Measurements from ENCODE around the gene MEX3C.
A peak's percentile ranks its signal among the peaks of the same experiment; 100 is the strongest.

The MEX3C gene

GRCh38 chr18:51188024-51188701, 9.3 kb downstream of the MEX3C start:
- H3K27me3 ChIP-seq (ENCODE audit: low read length), result no peaks in the 10 kb centered on the region
- H3K9ac ChIP-seq (ENCODE audit: low read length), result no peak overlapping the region
- H3K4me2 ChIP-seq (ENCODE audit: low read depth, low read length, poor library complexity, severe bottlenecking), result peak overlapping the region; percentile 75
- H2AFZ ChIP-seq (ENCODE audit: low read depth, low read length, severe bottlenecking), result no peak overlapping the region
- peaks cover 100% of the 10 kb centered on the region for H3K79me2 ChIP-seq (ENCODE audit: insufficient read depth, low read length)
- H3K36me3 ChIP-seq (ENCODE audit: low read length), result peaks cover 20% of the 10 kb centered on the region; the same call in 1 of the 2 replicates
- H3K27ac ChIP-seq (ENCODE audit: low read depth, low read length), result peak overlapping the region; percentile 41; the same call in 1 of the 2 replicates
- no peak for TF ChIP-seq EZH2phosphoT487 (conservative IDR thresholded peaks at IDR 0.05; ENCODE audit: low read length)
- no peaks in the 10 kb centered on the region for H3K9me3 ChIP-seq (ENCODE audit: insufficient read depth, low read length)
- no peaks in the 10 kb centered on the region for H3K9me2 ChIP-seq (replicated peaks; ENCODE audit: insufficient read depth, low read length)
- peaks cover 14% of the 10 kb centered on the region for H3F3A ChIP-seq (ENCODE audit: insufficient read depth)
- no peak overlapping the region for H3K4me3 ChIP-seq (ENCODE audit: insufficient read depth, low read length, poor library complexity, severe bottlenecking)
- H4K20me1 ChIP-seq (ENCODE audit: low read depth, low read length), result peaks cover 38% of the 10 kb centered on the region; the same call in 1 of the 2 replicates

DNA sequence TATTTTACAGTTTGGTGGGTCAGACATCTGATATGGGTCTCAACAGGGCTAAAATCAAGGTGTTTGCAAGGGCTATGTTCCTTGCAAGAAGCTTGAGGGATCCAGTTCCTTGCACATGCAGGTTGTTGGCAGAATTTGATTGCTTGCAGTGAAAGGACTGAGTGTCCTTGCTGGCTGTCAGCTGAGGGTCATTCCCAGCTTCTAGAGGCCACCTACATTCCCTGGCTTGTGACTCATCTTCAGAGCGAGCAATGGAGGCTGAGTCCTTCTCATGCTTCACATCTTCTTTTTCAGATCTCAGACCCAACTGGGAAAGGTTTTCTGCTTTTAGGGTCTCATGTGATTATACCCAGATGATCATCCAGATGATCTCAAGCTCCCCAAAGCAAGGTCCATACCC, 12.4 kb downstream of the MEX3C start:
- Histone ChIP-seq H2AFZ (ENCODE audit: low read depth, low read length, severe bottlenecking) (no peak overlapping the region), H3K9me3 (ENCODE audit: insufficient read depth, low read length) (no peaks in the 10 kb centered on the region), H3K27me3 (ENCODE audit: low read length) (no peaks in the 10 kb centered on the region), H3K9ac (ENCODE audit: low read length) (no peak overlapping the region), H3K27ac (ENCODE audit: low read depth, low read length) (no peak overlapping the region), H3K79me2 (ENCODE audit: insufficient read depth, low read length) (peaks cover 100% of the 10 kb centered on the region), H3K4me2 (ENCODE audit: low read depth, low read length, poor library complexity, severe bottlenecking) (no peak overlapping the region), H3F3A (ENCODE audit: insufficient read depth) (peaks cover 10% of the 10 kb centered on the region), H4K20me1 (ENCODE audit: low read depth, low read length) (peaks cover 60% of the 10 kb centered on the region), H3K4me3 (ENCODE audit: insufficient read depth, low read length, poor library complexity, severe bottlenecking) (no peak overlapping the region), H3K36me3 (ENCODE audit: low read length) (peaks cover 20% of the 10 kb centered on the region; the same call in 1 of the 2 replicates), H3K9me2 (replicated peaks; ENCODE audit: insufficient read depth, low read length) (no peaks in the 10 kb centered on the region)
- TF ChIP-seq, protein P1, sequence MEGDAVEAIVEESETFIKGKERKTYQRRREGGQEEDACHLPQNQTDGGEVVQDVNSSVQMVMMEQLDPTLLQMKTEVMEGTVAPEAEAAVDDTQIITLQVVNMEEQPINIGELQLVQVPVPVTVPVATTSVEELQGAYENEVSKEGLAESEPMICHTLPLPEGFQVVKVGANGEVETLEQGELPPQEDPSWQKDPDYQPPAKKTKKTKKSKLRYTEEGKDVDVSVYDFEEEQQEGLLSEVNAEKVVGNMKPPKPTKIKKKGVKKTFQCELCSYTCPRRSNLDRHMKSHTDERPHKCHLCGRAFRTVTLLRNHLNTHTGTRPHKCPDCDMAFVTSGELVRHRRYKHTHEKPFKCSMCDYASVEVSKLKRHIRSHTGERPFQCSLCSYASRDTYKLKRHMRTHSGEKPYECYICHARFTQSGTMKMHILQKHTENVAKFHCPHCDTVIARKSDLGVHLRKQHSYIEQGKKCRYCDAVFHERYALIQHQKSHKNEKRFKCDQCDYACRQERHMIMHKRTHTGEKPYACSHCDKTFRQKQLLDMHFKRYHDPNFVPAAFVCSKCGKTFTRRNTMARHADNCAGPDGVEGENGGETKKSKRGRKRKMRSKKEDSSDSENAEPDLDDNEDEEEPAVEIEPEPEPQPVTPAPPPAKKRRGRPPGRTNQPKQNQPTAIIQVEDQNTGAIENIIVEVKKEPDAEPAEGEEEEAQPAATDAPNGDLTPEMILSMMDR (IDR thresholded peaks at IDR 0.05; ENCODE audit: insufficient read depth, low read length, poor library complexity, severe bottlenecking), result no peak
- TF ChIP-seq EZH2phosphoT487 (conservative IDR thresholded peaks at IDR 0.05; ENCODE audit: low read length), result no peak

GRCh38 chr18:51184091-51184457, 13.4 kb downstream of the MEX3C start:
- TF ChIP-seq, protein P1 (IDR thresholded peaks at IDR 0.05; ENCODE audit: insufficient read depth, low read length, poor library complexity, severe bottlenecking), result no peak
- no peak for TF ChIP-seq EZH2phosphoT487 (conservative IDR thresholded peaks at IDR 0.05; ENCODE audit: low read length)
- Histone ChIP-seq H4K20me1 (ENCODE audit: low read depth, low read length) (peaks cover 65% of the 10 kb centered on the region), H3K9me2 (replicated peaks; ENCODE audit: insufficient read depth, low read length) (no peaks in the 10 kb centered on the region), H3K27ac (ENCODE audit: low read depth, low read length) (no peak overlapping the region), H3F3A (ENCODE audit: insufficient read depth) (peaks cover 5% of the 10 kb centered on the region), H3K79me2 (ENCODE audit: insufficient read depth, low read length) (peaks cover 100% of the 10 kb centered on the region), H3K9me3 (ENCODE audit: insufficient read depth, low read length) (no peaks in the 10 kb centered on the region), H3K9ac (ENCODE audit: low read length) (no peak overlapping the region), H3K36me3 (ENCODE audit: low read length) (peaks cover 20% of the 10 kb centered on the region; the same call in 1 of the 2 replicates), H2AFZ (ENCODE audit: low read depth, low read length, severe bottlenecking) (no peak overlapping the region), H3K4me3 (ENCODE audit: insufficient read depth, low read length, poor library complexity, severe bottlenecking) (no peak overlapping the region), H3K27me3 (ENCODE audit: low read length) (no peaks in the 10 kb centered on the region), H3K4me2 (ENCODE audit: low read depth, low read length, poor library complexity, severe bottlenecking) (no peak overlapping the region)

All from SU-DHL-6 (cell line).